ENCODE measurements around the gene PARVG.

PARVG gene

GRCh38 chr22:44243761-44244160, 63.0 kb downstream of the PARVG start:
- DNase-seq (ENCODE audit: insufficient read length, low spot score) (no peak), FAIRE-seq (no peak)
- no peak for TF ChIP-seq CTCF (IDR thresholded peaks at IDR 0.05; ENCODE audit: insufficient read depth, missing control alignments)

GRCh38 chr22:44244265-44244822, 63.6 kb downstream of the PARVG start:
- FAIRE-seq (no peak), DNase-seq (ENCODE audit: insufficient read length, low spot score) (no peak)
- TF ChIP-seq CTCF (IDR thresholded peaks at IDR 0.05; ENCODE audit: insufficient read depth, missing control alignments): no peak

GRCh38 chr22:44245438-44245837, 64.7 kb downstream of the PARVG start:
- TF ChIP-seq CTCF (IDR thresholded peaks at IDR 0.05; ENCODE audit: insufficient read depth, missing control alignments): no peak
- no peak for FAIRE-seq
- no peak for DNase-seq (ENCODE audit: insufficient read length, low spot score)

GRCh38 chr22:44245867-44246266, 65.1 kb downstream of the PARVG start:
- DNase-seq (ENCODE audit: insufficient read length, low spot score): no peak

GRCh38 chr22:44246615-44247326, 66.0 kb downstream of the PARVG start:
- no peak for TF ChIP-seq CTCF (IDR thresholded peaks at IDR 0.05; ENCODE audit: insufficient read depth, missing control alignments)
- FAIRE-seq: no peak
- no peak for DNase-seq (ENCODE audit: insufficient read length, low spot score)

More at GRCh38 chr22:44245867-44246266, 65.1 kb downstream of the PARVG start:
- FAIRE-seq: no peak
- TF ChIP-seq CTCF (IDR thresholded peaks at IDR 0.05; ENCODE audit: insufficient read depth, missing control alignments): no peak

- DNase-seq (ENCODE audit: insufficient read length, low spot score): no peak
- FAIRE-seq: no peak
- no peak for TF ChIP-seq CTCF (IDR thresholded peaks at IDR 0.05; ENCODE audit: insufficient read depth, missing control alignments)
These were observed 66.6 kb downstream of the PARVG start for GRCh38 chr22:44247346-44247745.

All from D721Med (cell line).